ENCODE results near the gene SAMD4A. TPM values are rescaled to one million over a fixed set of nuclear protein-coding genes. Genes with fewer than 3 reads are reported as not detected.

SAMD4A gene
- total and polyA plus RNA-seq, 2 of the 4 experiments (the other 2 are of a cell fraction) = 22.9 to 38.2 TPM

- Histone ChIP-seq H2BK20ac (ENCODE audit: low read depth, low read length) (no peak overlapping the region), H3K9ac (ENCODE audit: low read depth, low read length) (no peak overlapping the region), H2BK15ac (ENCODE audit: low read depth, low read length) (no peak overlapping the region), H4K8ac (ENCODE audit: low read depth in 2 of 2, low read length in 2 of 2) (peak overlapping the region in 1 of 2 experiments; percentile 2; a peak in 1 of 4 replicates), H4K5ac (ENCODE audit: low read depth, low read length) (no peak overlapping the region), H2AK5ac (ENCODE audit: low read depth, low read length) (peak overlapping the region; percentile 12; the same call in 1 of the 2 replicates), H3K4me3 (ENCODE audit: insufficient read depth, low read depth, low read length) (no peak overlapping the region), H4K91ac (ENCODE audit: insufficient read depth, low read depth, low read length) (no peak overlapping the region), H3K36me3 (ENCODE audit: control insufficient read depth, insufficient read depth, low read length) (0 out of 2 replicates have a peak, but pooled peaks cover 4% of the 10 kb centered on the region), H3K9me3 (ENCODE audit: control insufficient read depth, insufficient read depth, low read length) (no peaks in the 10 kb centered on the region), H3K4me1 (ENCODE audit: control insufficient read depth, insufficient read depth, low read length) (peaks cover 32% of the 10 kb centered on the region), H3K4ac (ENCODE audit: low read depth, low read length) (no peak overlapping the region; the same call in 1 of the 2 replicates), H3K79me1 (ENCODE audit: low read depth in 1 of 2, low read length in 2 of 2) (peaks cover 51 to 97% of the 10 kb centered on the region in 2 experiments), H3K4me2 (ENCODE audit: low read depth, low read length) (peak overlapping the region; percentile 18; the same call in 1 of the 2 replicates), H2BK5ac (ENCODE audit: low read depth, low read length, poor library complexity, severe bottlenecking) (no peak overlapping the region), H3K9me1 (ENCODE audit: insufficient read depth, low read length) (peaks cover 44% of the 10 kb centered on the region), H3K23ac (ENCODE audit: low read depth, low read length) (no peak overlapping the region), H2AK9ac (replicated peaks; ENCODE audit: low read depth, low read length, poor library complexity) (peak overlapping the region; percentile 30), H4K20me1 (ENCODE audit: insufficient read depth, low read length) (peaks cover 84% of the 10 kb centered on the region), H2AFZ (replicated peaks; ENCODE audit: low read length, poor library complexity) (no peak overlapping the region), H3K56ac (ENCODE audit: extremely low read depth, insufficient read depth, low read length) (no peak overlapping the region), H3K18ac (ENCODE audit: low read depth, low read length) (0 out of 2 replicates have a peak overlapping the region, but pooled peaks have one; percentile 11), H3K27me3 (ENCODE audit: control insufficient read depth, insufficient read depth, low read length) (no peaks in the 10 kb centered on the region), H3K27ac (ENCODE audit: insufficient read depth, low read length) (no peak overlapping the region), H2BK120ac (ENCODE audit: low read depth, low read length) (no peak overlapping the region), H3K14ac (replicated peaks; ENCODE audit: low read depth, low read length) (0 out of 2 replicates have a peak overlapping the region, but pooled peaks have one; percentile 3)
- no TSS peak for BruUV-seq (replicated peaks)
- intact Hi-C loops (cut with micrococcal nuclease) = loop anchor here (2.0 kb wide), 1 partner anchor 17 kb away; no protein-coding TSS in a partner anchor
- no CpG with 5 or more reads among the region's 20 CpGs for WGBS, 2 experiments (ENCODE audit: extremely low coverage in 2 of 2, insufficient read length in 1 of 2)
- ATAC-seq (ENCODE audit: low read depth) (peak; percentile 62), DNase-seq (peak; percentile 85)
- CTCF ChIA-PET = interaction anchor here (1.0 to 1.4 kb wide), 2 partner anchors 17 to 105 kb away, joined by 4 to 5 read pairs; no protein-coding TSS in a partner anchor
- POLR2A ChIA-PET (ENCODE audit: unreplicated experiment) = no interaction called here
- dilution Hi-C loops (cut with HindIII; ENCODE audit: low sequenced_read_pairs, unreplicated experiment) = no loop called here
- in situ Hi-C loops (cut with MboI; ENCODE audit: low sequenced_read_pairs) = no loop called here
- TF ChIP-seq CHD1 (IDR thresholded peaks at IDR 0.05; ENCODE audit: low read depth, low read length) = no peak
- peak; percentile 52; the same call in 1 of the 2 replicates for TF ChIP-seq MXI1 (IDR thresholded peaks at IDR 0.05; ENCODE audit: borderline replicate concordance, low read depth, low read length)
- TF ChIP-seq MAZ (IDR thresholded peaks at IDR 0.05; ENCODE audit: borderline replicate concordance, low read depth, low read length) = peak; percentile 50; the same call in 1 of the 2 replicates
- TF ChIP-seq FOS (IDR thresholded peaks at IDR 0.05; ENCODE audit: low read depth, low read length) = peak; percentile 57
- no peak for TF ChIP-seq RCOR1 (IDR thresholded peaks at IDR 0.05; ENCODE audit: insufficient replicate concordance, low read length)
- TF ChIP-seq SMC3 (IDR thresholded peaks at IDR 0.05; ENCODE audit: low read depth, low read length) = 0 out of 2 replicates have a peak, but pooled peaks have one; percentile 11
These were observed 103.0 kb downstream of the SAMD4A start for GRCh38 chr14:54669721-54670561.
